Skeletal muscle cell (primary cell): ENCODE measurements around the gene SHC3.

Experiments used
- DNase-seq: peaks from one replicate; pipeline ENCODE4 v3.0.0-alpha.2; 2010; ENCODE audit warnings: low read depth
- H3K4me3 ChIP-seq: 2 replicates; pipeline ENCODE4 v1.5.1; 2011; ENCODE audit warnings: low read depth, mild to moderate bottlenecking, control low read depth, low read length, moderate library complexity

The SHC3 gene

DNA sequence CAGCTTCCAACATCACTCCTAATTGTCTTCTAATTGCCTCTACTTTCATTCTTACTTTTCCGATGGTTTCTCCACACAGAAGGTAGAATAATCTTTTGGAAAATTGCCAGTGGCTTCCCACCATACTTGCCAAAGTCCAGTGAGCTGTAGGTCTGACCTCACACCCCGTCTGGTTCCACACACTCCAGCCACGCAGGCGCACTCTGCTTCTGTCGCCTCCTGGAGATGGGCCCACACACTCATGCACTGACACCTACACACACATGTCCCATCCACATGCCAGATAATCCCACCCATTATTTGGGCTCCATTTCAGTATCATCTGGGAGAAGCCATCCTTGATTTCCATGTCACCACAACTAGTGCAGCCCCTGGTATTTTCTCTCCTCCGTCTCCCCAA, 12.7 kb downstream of the SHC3 start:
- H3K4me3 ChIP-seq, result no peak overlapping the region

DNA sequence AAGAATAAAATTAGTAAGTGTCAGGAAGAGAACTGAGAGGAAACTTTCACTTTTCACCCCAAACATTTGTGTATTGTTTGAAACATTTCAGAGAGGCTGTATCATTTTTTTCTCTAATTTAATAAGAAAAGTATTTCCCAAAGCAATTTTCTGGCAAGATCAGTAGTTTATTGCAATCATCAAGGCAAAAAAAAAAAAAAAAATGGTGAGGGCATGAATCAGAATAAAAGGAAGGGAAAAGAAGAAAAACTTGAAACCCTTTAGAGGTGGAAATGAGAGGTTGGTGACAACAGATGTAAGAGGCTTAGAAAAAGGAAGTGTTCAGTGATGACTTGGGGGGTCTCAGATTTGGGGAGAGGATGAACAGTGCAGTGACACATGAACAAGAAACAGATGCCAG, 13.3 kb downstream of the SHC3 start:
- DNase-seq, result no peak

More for the DNA sequence above, 12.7 kb downstream of the SHC3 start:
- no peak for DNase-seq

DNA sequence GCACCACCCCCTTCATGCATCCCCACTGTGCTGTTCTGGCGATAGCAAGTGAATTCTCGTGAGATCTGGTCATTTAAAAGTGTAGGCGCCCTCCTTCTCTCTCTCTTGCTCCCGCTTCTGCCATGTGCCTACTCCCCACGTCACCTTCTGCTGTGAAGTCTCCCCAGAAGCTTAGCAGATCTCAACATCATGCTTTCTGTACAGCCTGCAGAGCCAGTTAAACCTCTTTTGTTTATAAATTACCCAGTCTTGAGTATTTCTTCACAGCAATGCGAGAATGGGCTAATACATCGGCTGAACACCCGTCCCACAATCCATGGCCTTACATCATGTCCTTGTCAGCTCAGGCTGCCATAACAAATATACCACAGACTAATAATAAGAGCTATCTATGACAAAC, 17.4 kb downstream of the SHC3 start:
- no peak for DNase-seq
- H3K4me3 ChIP-seq, result no peak overlapping the region

More for the DNA sequence above, 13.3 kb downstream of the SHC3 start:
- no peak overlapping the region for H3K4me3 ChIP-seq

DNA sequence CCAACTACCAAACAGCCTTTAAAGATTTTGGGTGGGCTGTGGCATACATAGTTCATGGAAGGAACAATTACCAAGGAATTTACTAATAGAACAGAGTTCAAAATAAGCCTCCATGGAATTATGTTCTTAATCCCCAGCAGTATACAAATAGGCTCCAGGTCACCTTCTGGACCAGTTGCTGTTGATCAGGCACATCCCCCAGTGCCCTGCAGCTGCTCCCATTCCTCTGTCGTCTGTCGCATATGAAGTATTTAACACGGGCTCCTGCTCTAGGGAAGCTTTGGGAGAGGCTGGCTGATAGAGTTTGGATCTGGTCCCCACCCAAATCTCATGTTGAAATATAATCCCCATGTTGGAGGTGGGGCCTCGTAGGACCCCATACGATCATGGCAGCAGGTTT, 17.8 kb downstream of the SHC3 start:
- no peak overlapping the region for H3K4me3 ChIP-seq
- no peak for DNase-seq

DNA sequence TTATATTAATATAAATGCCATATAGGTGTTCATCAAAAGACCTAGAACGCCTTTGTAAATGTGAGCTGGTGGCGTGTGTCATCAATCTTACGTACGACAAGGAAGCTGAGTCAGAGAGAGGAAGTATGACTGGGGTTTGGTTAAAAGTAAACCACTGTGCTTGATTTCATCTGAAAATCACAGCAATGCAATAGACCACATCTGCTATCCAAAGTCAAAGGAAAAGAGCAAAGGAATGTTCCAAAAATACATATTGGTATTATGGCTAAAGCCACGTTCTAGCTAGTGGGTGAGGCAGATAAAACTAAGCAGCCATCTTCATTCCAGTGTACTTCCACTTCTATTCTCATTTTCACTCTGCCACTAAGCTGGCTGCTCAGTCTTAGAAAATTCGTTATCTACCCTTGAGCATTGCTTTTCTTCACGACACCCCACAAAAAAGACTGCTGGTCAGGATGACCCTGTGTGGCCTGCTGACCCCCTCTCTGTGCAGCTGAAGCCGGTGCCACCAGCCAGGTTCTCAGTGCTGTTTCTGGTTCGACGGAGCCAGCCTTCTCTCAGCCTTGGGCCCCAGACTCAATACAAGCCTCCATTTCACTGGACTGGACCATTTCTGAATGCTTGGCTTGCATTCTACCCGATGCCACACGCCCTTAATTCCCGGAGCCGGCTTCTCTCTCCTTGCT, 23.8 kb downstream of the SHC3 start:
- H3K4me3 ChIP-seq, result no peak overlapping the region
- DNase-seq, result peak; percentile 51

DNA sequence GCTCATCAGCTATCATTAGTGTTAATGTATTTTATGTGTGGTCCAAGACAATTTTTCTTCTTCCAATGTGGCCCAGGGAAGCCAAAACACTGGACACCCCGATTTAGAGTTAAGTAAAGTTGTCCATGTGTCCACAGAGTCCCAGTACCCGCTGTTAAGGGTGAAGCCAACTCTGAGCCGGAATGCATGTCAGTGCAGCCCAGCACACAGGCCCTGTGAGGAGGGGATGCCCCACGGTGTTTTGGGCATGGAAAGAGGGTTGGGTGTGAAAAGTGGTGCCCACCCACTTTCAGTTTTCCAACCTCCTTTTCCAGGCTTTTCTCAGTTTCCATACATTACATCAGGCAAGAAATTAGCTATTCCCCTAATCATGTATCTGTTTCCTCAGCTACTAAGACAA, 24.4 kb downstream of the SHC3 start:
- DNase-seq, result no peak

DNA sequence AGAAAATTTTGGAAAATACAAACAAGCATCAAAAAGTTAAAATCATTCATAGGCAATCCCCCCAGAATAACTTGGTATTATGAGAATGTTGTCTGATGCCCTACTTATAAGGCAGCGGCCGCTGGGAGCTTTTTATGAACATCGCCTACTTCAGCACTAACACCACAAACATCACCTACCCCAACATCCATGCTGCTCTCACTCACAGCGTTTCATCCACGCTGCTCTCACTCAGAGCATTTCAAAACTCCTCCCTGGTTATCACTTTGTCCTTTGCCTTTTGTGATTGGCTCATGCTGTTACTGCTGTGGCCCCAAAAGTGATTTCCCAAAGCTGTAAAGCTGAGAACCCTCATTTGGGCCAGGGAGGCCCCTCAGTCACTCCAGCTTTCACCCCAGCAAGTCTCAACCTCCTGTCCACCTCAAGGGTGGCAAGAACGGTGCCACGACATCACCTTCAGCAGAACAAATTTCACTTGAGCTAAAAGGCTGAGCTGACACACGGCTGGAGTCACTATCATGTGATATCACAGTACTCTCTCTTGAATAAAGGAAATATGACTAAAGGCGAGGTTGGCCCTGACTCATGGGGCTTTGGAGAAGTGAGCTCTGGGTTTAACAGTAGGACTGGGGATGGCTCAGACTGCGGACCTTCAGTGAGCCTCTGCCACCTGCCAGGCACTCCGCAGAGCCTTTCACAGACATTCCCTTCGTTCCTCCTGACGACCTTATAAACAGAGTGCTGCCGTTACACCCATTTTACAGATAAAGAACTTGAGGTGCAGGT, 25.2 kb downstream of the SHC3 start:
- H3K4me3 ChIP-seq, result no peak overlapping the region
- DNase-seq, result peak; percentile 43

More for the DNA sequence above, 24.4 kb downstream of the SHC3 start:
- H3K4me3 ChIP-seq, result no peak overlapping the region

DNA sequence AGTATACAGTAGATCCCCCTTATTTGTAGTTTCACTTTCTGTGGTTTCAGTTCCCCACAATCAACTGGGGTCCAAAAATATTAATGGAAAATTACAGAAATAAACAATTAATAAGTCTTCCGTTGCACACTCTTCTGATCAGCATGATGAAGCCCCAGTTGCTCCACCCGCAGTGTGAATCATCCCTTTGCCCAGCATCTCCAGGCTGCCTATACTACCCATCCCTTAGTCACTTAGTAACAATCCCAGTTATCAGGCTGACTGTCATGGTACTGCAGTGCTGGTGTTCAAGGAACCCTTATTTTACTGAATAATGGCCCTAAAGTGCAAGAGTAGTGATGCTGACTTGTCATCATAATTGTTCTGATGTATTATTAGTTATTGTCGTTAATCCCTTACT, 28.9 kb downstream of the SHC3 start:
- DNase-seq, result peak; percentile 17
- H3K4me3 ChIP-seq, result no peak overlapping the region

DNA sequence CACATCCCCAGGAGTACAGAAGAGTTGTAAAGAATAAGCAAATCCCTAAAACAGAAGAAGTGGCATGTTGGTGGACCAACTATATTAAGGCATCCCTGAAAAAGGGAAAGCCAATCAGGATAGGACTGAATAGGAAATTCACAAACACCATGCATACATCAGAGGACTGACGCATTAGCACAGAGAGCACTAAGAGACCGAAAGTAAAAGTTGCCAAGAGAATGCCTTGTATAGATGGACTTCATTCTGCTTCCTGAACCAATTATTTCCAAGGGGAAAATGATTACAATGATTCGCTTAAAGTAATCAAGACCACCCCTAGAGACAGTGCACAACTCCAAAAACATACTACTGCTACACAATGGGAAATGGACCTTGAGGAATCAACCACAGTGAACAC, 33.5 kb downstream of the SHC3 start:
- DNase-seq, result no peak
- no peak overlapping the region for H3K4me3 ChIP-seq

DNA sequence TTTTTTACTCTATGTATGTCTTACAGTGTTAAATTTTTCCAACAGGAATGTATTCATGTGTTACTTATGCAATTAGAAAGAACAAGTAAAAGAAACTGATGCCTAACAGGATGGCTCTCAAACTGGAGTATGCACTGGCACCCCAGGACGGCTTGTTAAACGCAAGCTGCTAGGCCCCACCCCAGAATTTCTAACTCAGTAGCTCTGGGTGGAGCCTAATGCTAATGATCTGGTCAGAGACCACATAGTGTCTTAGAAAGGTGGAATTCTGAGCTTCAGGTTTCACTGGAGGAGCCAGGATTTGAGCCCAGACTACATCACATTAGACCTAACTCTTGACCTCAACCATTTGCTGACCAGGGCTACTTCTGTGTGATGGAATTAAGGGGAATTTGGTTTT, 34.4 kb downstream of the SHC3 start:
- H3K4me3 ChIP-seq, result no peak overlapping the region
- no peak for DNase-seq

DNA sequence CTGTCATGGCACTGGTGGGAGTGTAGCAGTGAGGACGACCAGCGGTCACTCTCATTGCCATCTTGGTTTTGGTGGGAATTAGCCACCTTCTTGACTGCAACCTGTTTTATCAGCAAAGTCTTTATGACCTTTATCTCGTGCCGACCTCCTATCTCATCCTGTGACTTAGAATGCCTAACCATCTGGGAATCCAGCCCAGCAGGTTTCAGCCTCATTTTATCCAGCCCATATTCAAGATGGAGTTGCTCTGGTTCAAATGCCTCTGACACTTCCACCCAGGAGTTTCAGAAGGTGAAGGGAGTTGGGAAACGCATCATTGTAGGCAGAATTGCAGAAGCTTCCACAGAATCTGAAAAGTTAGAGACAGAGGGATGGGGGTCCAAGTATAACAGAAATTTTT, 35.4 kb downstream of the SHC3 start:
- H3K4me3 ChIP-seq, result no peak overlapping the region
- no peak for DNase-seq

DNA sequence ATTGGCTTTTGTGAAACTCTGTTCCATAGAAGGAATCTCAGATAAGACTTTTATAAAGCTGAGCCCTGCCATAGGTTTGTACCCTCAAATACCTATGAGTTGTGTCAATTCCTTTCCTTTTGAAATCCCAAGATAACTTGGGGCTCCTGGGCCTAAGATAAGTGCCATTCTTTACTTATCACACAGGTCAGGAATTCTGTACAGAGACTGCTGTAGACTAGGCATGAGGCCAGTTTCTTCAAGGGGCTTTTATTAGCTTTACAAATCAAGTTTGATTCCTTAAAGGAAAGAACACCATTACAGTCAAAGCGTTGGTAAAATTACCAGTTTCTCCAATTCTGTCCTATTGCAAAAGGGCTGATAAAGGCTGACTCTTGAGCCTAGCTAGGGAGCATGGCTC, 39.2 kb downstream of the SHC3 start:
- H3K4me3 ChIP-seq, result no peak overlapping the region
- DNase-seq, result no peak

DNA sequence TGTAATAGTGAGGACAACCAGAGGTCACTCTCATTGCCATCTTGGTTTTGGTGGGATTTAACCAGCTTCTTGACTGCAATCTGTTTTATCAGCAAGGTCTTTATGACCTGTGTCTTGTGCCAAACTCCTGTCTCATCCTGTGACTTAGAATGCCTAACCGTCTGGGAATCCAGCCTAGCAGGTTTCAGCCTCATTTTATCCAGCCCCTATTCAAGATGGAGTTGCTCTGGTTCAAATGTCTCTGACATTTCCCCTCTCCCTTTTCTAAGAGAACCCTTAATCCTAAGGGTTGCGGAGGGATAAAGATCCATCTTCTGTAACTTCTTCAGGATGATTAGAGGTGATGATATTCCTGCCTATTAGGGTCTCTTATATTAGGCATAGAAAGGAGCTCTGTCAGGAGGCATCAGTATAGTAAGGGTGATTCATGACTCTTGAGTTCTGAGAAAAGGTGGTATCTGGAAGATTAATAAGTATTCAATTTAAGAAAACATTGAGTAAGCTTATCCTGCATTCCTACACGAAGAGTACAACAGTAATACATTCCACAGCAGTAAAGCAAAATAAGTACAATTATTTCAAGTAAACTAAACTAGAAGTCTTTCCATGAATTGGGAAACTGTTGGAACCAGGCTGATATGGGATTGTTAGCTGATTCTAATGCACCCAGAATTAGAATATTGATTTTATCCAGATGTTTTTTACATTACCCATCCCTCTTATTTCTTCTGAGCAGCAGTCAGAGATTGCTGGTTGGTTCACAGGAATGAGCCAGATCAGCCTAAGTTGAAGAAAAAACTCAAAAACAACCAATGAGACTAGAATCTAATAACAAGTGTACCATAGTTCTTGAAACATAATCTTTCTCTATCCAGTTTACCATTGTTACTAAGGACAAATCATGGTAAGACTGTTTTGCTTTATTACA, 39.9 kb downstream of the SHC3 start:
- no peak overlapping the region for H3K4me3 ChIP-seq
- DNase-seq, result no peak

DNA sequence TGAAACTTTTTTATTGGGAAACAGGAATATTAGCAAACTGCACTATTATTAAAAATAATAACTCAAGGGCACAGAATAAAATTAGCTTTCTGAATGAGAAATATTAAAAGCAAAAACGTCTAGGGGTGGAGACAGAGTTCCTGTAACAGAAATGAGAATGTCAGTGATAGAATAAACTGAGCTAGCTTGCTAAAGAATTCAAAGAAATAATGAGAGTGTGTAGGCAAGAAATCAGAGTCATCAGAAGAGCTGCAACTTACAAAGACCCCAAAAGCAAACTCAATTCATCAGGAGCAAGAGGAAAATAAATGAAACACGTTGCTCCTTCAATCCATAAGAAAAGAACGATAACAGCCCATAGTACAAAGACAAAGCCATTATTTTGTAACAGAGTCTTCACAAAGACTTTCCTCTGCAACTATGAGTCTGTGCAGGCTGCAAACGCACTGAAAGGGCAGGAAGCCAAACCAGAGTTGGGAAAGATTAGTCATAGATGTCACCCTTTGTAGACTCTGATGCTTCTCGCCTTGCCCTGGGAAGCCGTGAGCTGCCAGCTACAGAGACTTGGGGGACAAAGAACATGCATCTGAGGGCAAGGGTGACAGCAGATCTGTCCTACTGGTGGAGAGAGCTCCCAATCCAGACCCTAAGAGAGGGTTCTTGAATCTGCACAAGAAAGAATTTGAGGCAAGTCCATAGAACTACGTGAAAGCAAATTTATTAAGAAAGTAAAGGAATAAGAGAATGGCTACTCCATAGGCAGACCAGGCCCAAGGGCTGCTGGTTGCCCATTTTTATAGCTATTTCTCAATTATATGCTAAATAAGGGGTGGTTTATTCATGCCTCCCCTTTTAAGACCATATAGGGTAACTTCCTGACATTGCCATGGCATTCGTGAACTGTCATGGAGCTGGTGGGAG, 40.8 kb downstream of the SHC3 start:
- H3K4me3 ChIP-seq, result no peak overlapping the region
- DNase-seq, result peak; percentile 83

DNA sequence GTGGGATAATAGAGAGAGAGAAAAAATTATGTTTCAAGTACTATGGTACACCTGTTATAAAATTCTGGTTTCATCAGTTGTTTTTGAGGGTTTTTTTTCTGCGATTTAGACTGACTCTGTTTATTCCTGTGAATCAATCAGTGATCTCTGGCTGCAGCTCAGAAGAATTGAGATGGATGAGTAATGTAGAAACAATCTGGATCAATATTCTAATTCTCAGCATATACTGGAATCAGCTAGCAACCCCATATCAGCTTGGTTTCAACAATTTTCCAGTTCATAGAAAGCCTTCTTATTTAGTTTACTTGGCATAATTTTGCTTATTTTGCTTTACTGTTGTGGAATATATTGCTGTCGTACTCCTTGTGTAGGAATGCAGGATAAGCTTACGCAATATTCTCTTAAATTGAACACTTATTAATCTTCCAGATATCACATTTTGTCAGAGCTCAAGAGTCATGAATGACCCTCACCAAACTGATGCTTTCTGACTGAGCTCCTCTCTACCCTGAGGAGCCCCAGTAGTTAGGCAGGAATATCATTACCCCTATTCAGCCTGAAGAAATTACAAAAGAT, 42.9 kb downstream of the SHC3 start:
- no peak overlapping the region for H3K4me3 ChIP-seq
- no peak for DNase-seq

DNA sequence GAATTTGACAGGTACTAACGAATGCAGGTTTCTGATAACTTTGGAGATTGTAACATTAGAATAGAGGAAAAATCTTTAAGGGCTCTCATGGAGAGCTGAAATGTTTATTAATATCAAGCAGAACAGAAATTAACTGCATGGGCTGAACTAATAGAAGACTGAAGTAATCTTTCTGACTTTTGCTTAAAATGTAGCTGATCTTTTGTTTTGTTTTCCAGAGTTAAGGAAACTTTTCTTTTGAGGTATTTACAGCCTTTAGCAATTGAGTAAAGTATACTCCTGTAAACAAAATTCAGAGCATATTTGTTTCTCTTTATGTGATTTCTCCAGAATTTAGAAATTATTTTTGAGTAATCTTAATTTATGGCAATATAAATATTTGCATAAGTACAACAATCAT, 43.9 kb downstream of the SHC3 start:
- no peak overlapping the region for H3K4me3 ChIP-seq
- no peak for DNase-seq

DNA sequence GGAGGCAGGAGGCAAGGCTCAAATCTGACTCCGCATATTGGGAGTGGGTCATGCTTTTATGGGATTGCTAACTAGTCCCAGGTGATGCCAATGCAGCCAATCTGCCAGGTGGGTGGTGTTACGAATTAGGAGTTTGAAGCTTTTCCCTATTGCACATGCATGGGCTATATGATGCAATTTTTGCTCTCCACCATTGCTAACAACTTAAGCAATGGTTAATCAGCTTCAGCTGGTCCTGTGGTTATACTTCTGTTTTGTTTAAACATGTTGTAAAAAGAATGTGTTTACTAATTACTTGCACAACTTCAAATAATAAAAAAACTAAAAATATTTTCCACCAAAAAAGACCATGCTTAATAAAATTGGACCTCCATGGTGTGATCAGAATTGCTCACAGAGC, 55.7 kb downstream of the SHC3 start:
- no peak overlapping the region for H3K4me3 ChIP-seq

DNA sequence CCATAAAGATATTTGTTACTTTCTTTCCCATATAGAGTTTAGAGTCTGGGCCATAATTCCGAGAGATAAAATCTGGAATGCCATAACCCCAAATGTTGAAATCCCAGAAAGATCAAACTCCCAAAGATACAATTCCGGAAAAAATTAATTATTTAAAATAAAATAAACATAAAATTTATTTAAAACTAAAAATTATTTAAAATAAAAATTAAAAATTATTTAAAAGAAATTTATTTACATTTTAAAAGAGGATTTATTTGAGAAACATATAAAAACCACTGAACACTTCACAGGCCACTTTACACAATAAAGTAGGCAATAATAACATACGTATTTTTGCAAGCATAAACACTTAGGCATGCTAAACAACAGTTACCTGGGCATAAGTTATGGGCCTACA, 57.9 kb downstream of the SHC3 start:
- H3K4me3 ChIP-seq, result no peak overlapping the region
- no peak for DNase-seq

More for the DNA sequence above, 55.7 kb downstream of the SHC3 start:
- no peak for DNase-seq

DNA sequence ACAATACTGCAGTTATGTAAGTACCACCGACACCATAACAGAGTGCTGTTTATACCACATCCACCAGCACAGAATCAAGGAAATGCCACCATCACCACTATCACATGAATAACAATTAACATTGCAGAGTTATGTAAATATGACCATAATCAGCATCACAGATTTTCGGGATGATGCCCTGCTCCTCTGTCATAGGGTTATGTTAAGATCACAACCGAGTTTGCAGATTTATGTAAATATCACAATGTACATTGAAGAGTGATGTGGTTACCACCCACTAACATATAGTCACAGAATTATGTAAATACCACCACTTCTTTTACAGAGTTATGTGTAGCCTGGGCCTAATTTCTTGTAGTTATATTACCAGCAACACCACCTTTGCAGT, 61.8 kb downstream of the SHC3 start:
- DNase-seq, result no peak
- H3K4me3 ChIP-seq, result no peak overlapping the region
